Type B pancreatic cell (in vitro differentiated cells): Measurements from ENCODE around the gene PYGB. TPM values are rescaled to one million over a fixed set of nuclear protein-coding genes. Genes with fewer than 3 reads are reported as not detected.

Experiments
- DNase-seq: peaks from one replicate; pipeline ENCODE4 v3.0.0; 2021; ENCODE audit warnings: mixed read lengths; ENCODE audit not compliant: unreplicated experiment; ENCODE audit errors: extremely low spot score
- H3K27ac Mint-ChIP-seq: 2 replicates; pipeline ENCODE4 v1.8.0; 2021; ENCODE audit warnings: mild to moderate bottlenecking, mixed read lengths
- H3K27me3 Mint-ChIP-seq: 2 replicates; pipeline ENCODE4 v1.8.0; 2021; ENCODE audit warnings: mixed read lengths
- H3K36me3 Mint-ChIP-seq: 2 replicates; pipeline ENCODE4 v1.8.0; 2021; ENCODE audit warnings: mixed read lengths
- H3K4me1 Mint-ChIP-seq: one replicate; pipeline ENCODE4 v1.8.0; 2021; ENCODE audit warnings: mixed read lengths; ENCODE audit not compliant: unreplicated experiment
- H3K4me3 Mint-ChIP-seq: 2 replicates; pipeline ENCODE4 v1.8.0; 2021; ENCODE audit warnings: mild to moderate bottlenecking, mixed read lengths
- H3K9me3 Mint-ChIP-seq: 2 replicates; pipeline ENCODE4 v1.8.0; 2021; ENCODE audit warnings: mixed read lengths
- CTCF ChIP-seq: fragments of 200-600 bp; sonication (generic); conservative IDR thresholded peaks from 2 replicates; pipeline ENCODE4 v1.5.0; 2021; ENCODE audit warnings: antibody characterized with exemption, mild to moderate bottlenecking
- total RNA-seq: library from RNA; stranded (reverse); gene quantifications from 2 replicates; pipeline ENCODE4 v1.2.1, GENCODE V29; 2021; ENCODE audit warnings: low replicate concordance

The PYGB gene
- total RNA-seq, 1 donor from 2014 or later: 52.2 TPM

GRCh38 chr20:25204550-25205276 is 43.2 kb upstream of the PYGB start:
- H3K27me3 Mint-ChIP-seq: no peaks in the 10 kb centered on the region
- TF ChIP-seq CTCF: no peak
- no peak overlapping the region for H3K27ac Mint-ChIP-seq
- no peak overlapping the region for H3K4me3 Mint-ChIP-seq
- peaks cover 20% of the 10 kb centered on the region for H3K4me1 Mint-ChIP-seq
- H3K9me3 Mint-ChIP-seq: no peaks in the 10 kb centered on the region
- peak; percentile 34 for DNase-seq
- peaks cover 3% of the 10 kb centered on the region for H3K36me3 Mint-ChIP-seq

GRCh38 chr20:25205277-25206062 is 42.4 kb upstream of the PYGB start:
- H3K27ac Mint-ChIP-seq: no peak overlapping the region
- no peak for TF ChIP-seq CTCF
- H3K27me3 Mint-ChIP-seq: no peaks in the 10 kb centered on the region
- H3K9me3 Mint-ChIP-seq: no peaks in the 10 kb centered on the region
- H3K36me3 Mint-ChIP-seq: peaks cover 4% of the 10 kb centered on the region
- H3K4me3 Mint-ChIP-seq: no peak overlapping the region
- H3K4me1 Mint-ChIP-seq: peaks cover 15% of the 10 kb centered on the region
- peak; percentile 43 for DNase-seq

GRCh38 chr20:25206063-25206403 is 41.9 kb upstream of the PYGB start:
- Mint-ChIP-seq H3K4me3 (no peak overlapping the region), H3K27me3 (no peaks in the 10 kb centered on the region), H3K27ac (no peak overlapping the region), H3K36me3 (peaks cover 4% of the 10 kb centered on the region), H3K9me3 (no peaks in the 10 kb centered on the region), H3K4me1 (peaks cover 10% of the 10 kb centered on the region)
- TF ChIP-seq CTCF: no peak
- peak; percentile 50 for DNase-seq

- no peak for DNase-seq
- Mint-ChIP-seq H3K27me3 (no peaks in the 10 kb centered on the region), H3K4me1 (peaks cover 9% of the 10 kb centered on the region)
Measured at GRCh38 chr20:25206548-25206947, 41.3 kb upstream of the PYGB start.

More at GRCh38 chr20:25206548-25206947, 41.3 kb upstream of the PYGB start:
- H3K4me3 Mint-ChIP-seq: no peak overlapping the region
- peaks cover 7% of the 10 kb centered on the region for H3K36me3 Mint-ChIP-seq
- no peak for TF ChIP-seq CTCF
- H3K27ac Mint-ChIP-seq: no peak overlapping the region
- H3K9me3 Mint-ChIP-seq: no peaks in the 10 kb centered on the region
